Lung (tissue), 12 donors: Measurements from ENCODE around the gene ANKRD37. TPM values are rescaled to one million over a fixed set of nuclear protein-coding genes. Genes with fewer than 3 reads are reported as not detected.
A peak's percentile ranks its signal among the peaks of the same experiment; 100 is the strongest.

ENCODE experiments used
- ATAC-seq: fragments of 200-7000 bp; cut with Tn5 transposase; one replicate; pipeline ENCODE4 v1.9.1; 2020; ENCODE audit warnings: moderate number of reproducible peaks; ENCODE audit not compliant: insufficient read depth, low FRiP score
- DNase-seq, 3 donors: peaks; one replicate each; pipeline ENCODE4 v3.0.0-alpha.2; 2013 to 2017
- H3K27ac ChIP-seq, 2 donors: one replicate each; pipeline ENCODE4 v1.5.1; 2013; ENCODE audit warnings: mild to moderate bottlenecking in 2 of 2, moderate library complexity in 2 of 2, control low read depth in 1 of 2, inconsistent platforms in 1 of 2, low read depth in 1 of 2, low read length in 1 of 2
- H3K27me3 ChIP-seq, 3 donors: one replicate each; pipeline ENCODE4 v1.5.1; 2013; ENCODE audit warnings: low read length in 2 of 3; ENCODE audit not compliant: control insufficient read depth in 3 of 3, insufficient read depth in 3 of 3
- H3K36me3 ChIP-seq, 4 donors: one replicate each; pipeline ENCODE4 v1.5.1; 2013; ENCODE audit warnings: low read length in 4 of 4, mild to moderate bottlenecking in 1 of 4, moderate library complexity in 1 of 4; ENCODE audit not compliant: control insufficient read depth in 4 of 4, insufficient read depth in 4 of 4
- H3K4me1 ChIP-seq, 5 donors: one replicate each; pipeline ENCODE4 v1.5.1; 2013; ENCODE audit warnings: low read length in 5 of 5, mild to moderate bottlenecking in 2 of 5, moderate library complexity in 1 of 5; ENCODE audit not compliant: control insufficient read depth in 5 of 5, insufficient read depth in 5 of 5
- H3K4me3 ChIP-seq: one replicate; pipeline ENCODE4 v1.5.1; 2013; ENCODE audit warnings: mild to moderate bottlenecking, control low read depth, moderate library complexity
- H3K9ac ChIP-seq, 2 donors: one replicate each; pipeline ENCODE4 v1.5.1; 2013; ENCODE audit warnings: low read length in 2 of 2, control low read depth in 1 of 2; ENCODE audit not compliant: insufficient read depth in 1 of 2
- H3K9me3 ChIP-seq, 4 donors: one replicate each; pipeline ENCODE4 v1.5.1; 2013; ENCODE audit warnings: low read length in 3 of 4, mild to moderate bottlenecking in 1 of 4, moderate library complexity in 1 of 4; ENCODE audit not compliant: control insufficient read depth in 4 of 4, insufficient read depth in 3 of 4
- CTCF ChIP-seq: IDR thresholded peaks from 2 replicates; pipeline ENCODE4 v1.5.1; 2012; ENCODE audit warnings: mild to moderate bottlenecking; ENCODE audit errors: control extremely low read depth, extremely low read depth
- WGBS, 2 donors: extraction: QIAGEN DNeasy Blood & Tissue Kit; methylation state at CpG; one replicate each; pipeline ENCODE4 v1.1.7; 2013; 5-methylcytosine and 5-hydroxymethylcytosine counted together
- polyA plus RNA-seq, 2 donors: library from polyadenylated mRNA; stranded (reverse); fragments of 200-250 nt; gene quantifications; one replicate each; pipeline ENCODE4 v1.2.1, GENCODE V29; 2013
- total RNA-seq, 2 donors: library from RNA; depleted of rRNA in 1 of 2; stranded (reverse); fragments of >200 nt in 1 of 2; gene quantifications; one replicate each; pipeline ENCODE4 v1.2.1, GENCODE V29; 2014 to 2021
- donor health status: control.
- donor health status: control.
- donor health status: Bipolar disorder and iron deficiency.
- donor health status: healthy.
- donor health status: DM: yes; HTN: yes; CAD: no.

The ANKRD37 gene
- total and polyA plus RNA-seq, 4 donors = 9.7 to 48.0 (median 14.4) TPM

DNA sequence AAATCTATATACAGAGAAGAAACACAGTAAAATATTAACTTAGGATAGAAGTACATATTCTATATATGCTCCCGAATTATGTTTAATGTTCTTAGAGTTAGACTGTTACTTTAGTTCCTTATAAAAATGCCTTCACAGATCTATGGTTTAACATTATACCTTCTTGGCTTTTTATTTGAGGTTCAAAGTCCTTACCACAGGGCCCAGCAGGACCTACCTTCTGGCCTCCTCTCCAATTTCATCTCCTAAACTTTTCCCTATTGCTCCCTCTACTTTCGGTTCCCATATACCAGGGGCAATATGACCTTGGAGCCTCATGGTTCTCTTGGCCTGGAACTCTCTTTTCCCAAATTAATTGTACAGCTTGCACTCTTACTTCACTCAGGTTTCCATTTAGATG is 11.8 kb downstream of the ANKRD37 start:
- DNase-seq = no peak
- no peak for ATAC-seq
- peaks cover 0 to 3% (median 0%) of the 10 kb centered on the region in 4 donors for H3K9me3 ChIP-seq
- no peak overlapping the region for H3K4me3 ChIP-seq
- H3K9ac ChIP-seq = no peak overlapping the region
- H3K27me3 ChIP-seq = no peaks in the 10 kb centered on the region
- H3K36me3 ChIP-seq = peaks cover 14 to 39% (median 29%) of the 10 kb centered on the region in 4 donors
- 98 to 99% methylated on average over 2 of the region's 2 CpGs for WGBS, 2 donors
- H3K4me1 ChIP-seq = no peaks in the 10 kb centered on the region
- TF ChIP-seq CTCF = no peak
- no peak overlapping the region for H3K27ac ChIP-seq

DNA sequence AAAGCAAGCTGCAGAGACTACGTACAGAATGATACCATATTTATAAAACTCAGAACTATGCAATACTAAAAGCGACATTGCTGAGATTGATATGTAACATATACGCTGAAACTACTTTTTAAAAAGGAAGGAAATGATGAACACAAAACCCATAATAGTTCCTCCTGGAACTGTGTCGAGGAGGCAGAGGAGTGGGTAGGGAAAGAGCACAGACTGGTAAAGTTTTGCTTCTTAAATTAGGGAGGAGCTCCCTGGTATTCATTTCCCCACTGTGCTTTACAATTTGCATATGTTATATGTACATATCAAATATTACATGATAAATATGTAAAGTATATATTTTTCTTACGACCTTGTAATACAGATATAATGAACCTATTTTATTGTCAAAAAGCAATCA is 15.2 kb downstream of the ANKRD37 start:
- no peak for ATAC-seq
- WGBS, 2 donors = 46 to 73% methylated on average over 5 of the region's 5 CpGs

DNA sequence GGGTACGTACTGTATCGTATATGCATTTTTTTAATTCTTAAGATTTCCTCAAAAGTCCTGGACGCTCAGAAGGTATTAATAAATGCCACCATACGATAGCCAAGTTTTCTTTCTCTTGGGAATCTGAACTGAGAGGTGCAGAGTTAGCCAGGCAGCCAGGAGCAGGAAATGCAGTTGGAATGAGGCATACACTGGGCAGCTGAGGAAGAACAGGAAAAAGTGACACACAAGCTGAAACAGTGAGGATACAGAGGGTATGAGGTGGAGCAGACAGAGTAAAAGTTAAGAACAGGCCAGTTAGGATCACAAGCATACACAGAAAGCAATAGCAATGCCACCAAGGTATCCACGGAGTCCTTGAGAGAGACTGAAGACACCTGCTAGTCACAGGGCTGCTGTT is 15.8 kb downstream of the ANKRD37 start:
- peak; percentile 41 for ATAC-seq
- Histone ChIP-seq H3K4me3 (no peak overlapping the region), H3K27ac (peak overlapping the region in 1 of 2 donors; percentile 70), H3K27me3 (no peaks in the 10 kb centered on the region), H3K9me3 (peaks cover 0 to 3% (median 0%) of the 10 kb centered on the region in 4 donors), H3K36me3 (peaks cover 10 to 41% (median 33%) of the 10 kb centered on the region in 4 donors), H3K9ac (no peak overlapping the region), H3K4me1 (peaks cover 0 to 3% (median 0%) of the 10 kb centered on the region in 5 donors)
- 87 to 90% methylated on average over 5 of the region's 5 CpGs for WGBS, 2 donors
- TF ChIP-seq CTCF = no peak
- DNase-seq = no peak

More for the DNA sequence above, 15.2 kb downstream of the ANKRD37 start:
- H3K9ac ChIP-seq = no peak overlapping the region
- no peak overlapping the region for H3K27ac ChIP-seq
- peaks cover 0 to 3% (median 0%) of the 10 kb centered on the region in 4 donors for H3K9me3 ChIP-seq
- no peaks in the 10 kb centered on the region for H3K27me3 ChIP-seq
- no peaks in the 10 kb centered on the region for H3K4me1 ChIP-seq
- peaks cover 10 to 35% (median 28%) of the 10 kb centered on the region in 4 donors for H3K36me3 ChIP-seq
- no peak for DNase-seq
- no peak for TF ChIP-seq CTCF
- H3K4me3 ChIP-seq = no peak overlapping the region

- Histone ChIP-seq H3K9me3 (no peaks in the 10 kb centered on the region), H3K4me3 (no peak overlapping the region), H3K9ac (no peak overlapping the region), H3K36me3 (peaks cover 9 to 27% (median 23%) of the 10 kb centered on the region in 4 donors), H3K27ac (no peak overlapping the region), H3K27me3 (no peaks in the 10 kb centered on the region), H3K4me1 (peaks cover 0 to 11% (median 8%) of the 10 kb centered on the region in 5 donors)
- TF ChIP-seq CTCF = no peak
- ATAC-seq (no peak), DNase-seq (no peak)
These were observed 20.3 kb downstream of the ANKRD37 start for GRCh38 chr4:185416955-185417354.
